HEK293T (cell line): ENCODE data around the gene C20orf204.
A peak's percentile ranks its signal among the peaks of the same experiment; 100 is the strongest.

Experiments used
- CTCF ChIA-PET: fragments of 350-600 bp; formaldehyde crosslinking; extraction: SDS; loops from one replicate; lab custom pipeline; 2021; ENCODE audit warnings: antibody characterized with exemption, inconsistent platforms; lab: Yijun Ruan, JAX
- POLR2A ChIA-PET: fragments of 350-600 bp; formaldehyde crosslinking; extraction: SDS; loops from one replicate; lab custom pipeline; 2020; ENCODE audit warnings: antibody characterized with exemption, inconsistent platforms; lab: Yijun Ruan, JAX
- DNase-seq: peaks from one replicate; pipeline ENCODE4 v3.0.0; 2012; ENCODE audit warnings: mixed read lengths; ENCODE audit errors: extremely low spot score
- ARNT ChIP-seq: fragments of 450-650 bp; IDR thresholded peaks from 2 replicates; pipeline ENCODE4 v1.6.1; 2017; ENCODE audit warnings: mild to moderate bottlenecking
- BHLHE40 ChIP-seq: fragments of 450-650 bp; IDR thresholded peaks from 2 replicates; pipeline ENCODE4 v1.6.1; 2016; ENCODE audit warnings: mild to moderate bottlenecking, moderate library complexity, borderline replicate concordance
- CTBP1 ChIP-seq: fragments of 450-650 bp; IDR thresholded peaks from 2 replicates; pipeline ENCODE4 v1.6.1; 2016; ENCODE audit warnings: borderline replicate concordance
- ELF4 ChIP-seq: fragments of 450-650 bp; IDR thresholded peaks from 2 replicates; pipeline ENCODE4 v1.6.1; 2017; ENCODE audit warnings: antibody characterized with exemption
- FOXA1 ChIP-seq: fragments of 450-650 bp; IDR thresholded peaks from 2 replicates; pipeline ENCODE4 v1.6.1; 2016; ENCODE audit warnings: mild to moderate bottlenecking
- FOXK2 ChIP-seq: fragments of 450-650 bp; IDR thresholded peaks from 2 replicates; pipeline ENCODE4 v1.6.1; 2016; ENCODE audit warnings: mild to moderate bottlenecking
- FOXM1 ChIP-seq: fragments of 450-650 bp; IDR thresholded peaks from 2 replicates; pipeline ENCODE4 v1.6.1; 2017; ENCODE audit warnings: mild to moderate bottlenecking, borderline replicate concordance
- HDGF ChIP-seq: fragments of 450-650 bp; IDR thresholded peaks from 2 replicates; pipeline ENCODE4 v1.6.1; 2017; ENCODE audit warnings: antibody characterized with exemption, borderline replicate concordance
- L3MBTL2 ChIP-seq: fragments of 450-650 bp; conservative IDR thresholded peaks from 2 replicates; pipeline ENCODE4 v1.6.1; 2016; ENCODE audit warnings: mild to moderate bottlenecking
- LEF1 ChIP-seq: fragments of 450-650 bp; IDR thresholded peaks from 2 replicates; pipeline ENCODE4 v1.6.1; 2017; ENCODE audit warnings: mild to moderate bottlenecking, borderline replicate concordance
- NFRKB ChIP-seq: fragments of 450-650 bp; IDR thresholded peaks from 2 replicates; pipeline ENCODE4 v1.6.1; 2016; ENCODE audit warnings: mild to moderate bottlenecking, moderate library complexity
- PKNOX1 ChIP-seq: fragments of 450-650 bp; IDR thresholded peaks from 2 replicates; pipeline ENCODE4 v1.6.1; 2016
- SP1 ChIP-seq: fragments of 450-650 bp; IDR thresholded peaks from 2 replicates; pipeline ENCODE4 v1.6.1; 2017
- SUZ12 ChIP-seq: fragments of 450-650 bp; IDR thresholded peaks from 2 replicates; pipeline ENCODE4 v1.6.1; 2016; ENCODE audit warnings: mild to moderate bottlenecking
- TARDBP ChIP-seq: fragments of 450-650 bp; IDR thresholded peaks from 2 replicates; pipeline ENCODE4 v1.6.1; 2016
- ZNF384 ChIP-seq: fragments of 450-650 bp; IDR thresholded peaks from 2 replicates; pipeline ENCODE4 v1.6.1; 2016

Gene C20orf204

GRCh38 chr20:64044484-64045247 is 8.7 kb downstream of the C20orf204 start:
- ChIA-PET CTCF (interaction anchor here (1.0 kb wide), 1 partner anchor 64 kb away, joined by 3 read pairs; no protein-coding TSS in a partner anchor), POLR2A (interaction anchor here (1.4 kb wide), 1 partner anchor 18 kb away, joined by 4 read pairs; the partner anchor contains the start of gene TCEA2)
- TF ChIP-seq SP1 (no peak), ARNT (no peak), PKNOX1 (no peak), CTBP1 (no peak), LEF1 (no peak), FOXA1 (no peak), NFRKB (no peak), ELF4 (no peak), BHLHE40 (no peak), FOXM1 (no peak), SUZ12 (no peak), TARDBP (no peak), FOXK2 (no peak), L3MBTL2 (no peak)
- no peak for DNase-seq

GRCh38 chr20:64045346-64046011 is 9.5 kb downstream of the C20orf204 start:
- CTCF ChIA-PET: no interaction called here
- POLR2A ChIA-PET: no interaction called here
- no peak for TF ChIP-seq ZNF384
- no peak for DNase-seq

- ChIA-PET CTCF (interaction anchor here (1.3 kb wide), 1 partner anchor 9 kb away, joined by 3 read pairs; no protein-coding TSS in a partner anchor), POLR2A (no interaction called here)
- DNase-seq: no peak
- TF ChIP-seq ZNF384 (no peak), CTBP1 (no peak), FOXM1 (no peak), LEF1 (no peak), NFRKB (no peak)
These were observed 11.0 kb downstream of the C20orf204 start for GRCh38 chr20:64047046-64047389.

- TF ChIP-seq ELF4 (no peak), CTBP1 (no peak), TARDBP (no peak), FOXM1 (no peak), LEF1 (no peak), FOXK2 (no peak), BHLHE40 (no peak), PKNOX1 (no peak), NFRKB (no peak), L3MBTL2 (no peak), ZNF384 (no peak), SUZ12 (no peak), SP1 (no peak), ARNT (no peak), HDGF (no peak), FOXA1 (no peak)
- ChIA-PET CTCF (interaction anchor here (1.3 kb wide), 1 partner anchor 10 kb away, joined by 3 read pairs; no protein-coding TSS in a partner anchor), POLR2A (no interaction called here)
- DNase-seq: no peak
These were observed 12.0 kb downstream of the C20orf204 start for GRCh38 chr20:64047968-64048401.

GRCh38 chr20:64048402-64049044 is 12.5 kb downstream of the C20orf204 start:
- DNase-seq: no peak
- no peak for TF ChIP-seq SP1
- no peak for TF ChIP-seq TARDBP
- no peak for TF ChIP-seq HDGF
- ChIA-PET POLR2A (no interaction called here), CTCF (no interaction called here)

GRCh38 chr20:64049060-64049877 is 13.3 kb downstream of the C20orf204 start, which contains the start of gene SOX18:
Gene SOX18, minus strand, starts transcription at chr20:64049639. Its CDS starts 123 bp downstream, at chr20:64049516.
- ChIA-PET POLR2A (no interaction called here), CTCF (no interaction called here)
- DNase-seq: peak; percentile 56
- no peak for TF ChIP-seq ELF4
